GM12891 (cell line): ENCODE results near the gene FSTL5.

Experiments
- PAX5 ChIP-seq: IDR thresholded peaks from 2 replicates; pipeline ENCODE4 v1.6.1; 2011; ENCODE audit warnings: low read length, moderate library complexity, mild to moderate bottlenecking; ENCODE audit not compliant: insufficient read depth, severe bottlenecking
- POLR2A ChIP-seq: IDR thresholded peaks from 2 replicates; pipeline ENCODE4 v1.6.1; 2011; ENCODE audit warnings: low read depth, low read length, control low read depth
- POLR2AphosphoS5 ChIP-seq: IDR thresholded peaks from 2 replicates; pipeline ENCODE4 v1.6.1; 2011; ENCODE audit warnings: low read depth, low read length, control low read depth
- POU2F2 ChIP-seq: IDR thresholded peaks from 2 replicates; pipeline ENCODE4 v1.6.1; 2011; ENCODE audit warnings: low read depth, mild to moderate bottlenecking, control low read depth, low read length, moderate library complexity
- SPI1 ChIP-seq: IDR thresholded peaks from 2 replicates; pipeline ENCODE4 v1.6.1; 2011; ENCODE audit warnings: low read depth, low read length, control low read depth
- TAF1 ChIP-seq: IDR thresholded peaks from 2 replicates; pipeline ENCODE4 v1.6.1; 2011; ENCODE audit warnings: low read depth, low read length, control low read depth

- TF ChIP-seq POLR2A (no peak), POLR2AphosphoS5 (no peak), TAF1 (no peak), SPI1 (no peak), POU2F2 (no peak), PAX5 (no peak)
These were observed 516.0 kb downstream of the FSTL5 start for GRCh38 chr4:161647757-161648156.
